Skin of body (tissue), 2 donors: Measurements from ENCODE around the gene NAT10. TPM values are rescaled to one million over a fixed set of nuclear protein-coding genes. Genes with fewer than 3 reads are reported as not detected.

ENCODE experiments used
- DNase-seq: peaks from one replicate; lab custom pipeline; 2025; lab: John Stamatoyannopoulos, UW
- total RNA-seq: library from RNA; depleted of rRNA; stranded (reverse); fragments of >200 nt; gene quantifications from one replicate; pipeline ENCODE4 v1.2.3, GENCODE V29; 2014

Gene NAT10
- total RNA-seq, 1 donor from 2014 or later = 19.4 TPM

DNA sequence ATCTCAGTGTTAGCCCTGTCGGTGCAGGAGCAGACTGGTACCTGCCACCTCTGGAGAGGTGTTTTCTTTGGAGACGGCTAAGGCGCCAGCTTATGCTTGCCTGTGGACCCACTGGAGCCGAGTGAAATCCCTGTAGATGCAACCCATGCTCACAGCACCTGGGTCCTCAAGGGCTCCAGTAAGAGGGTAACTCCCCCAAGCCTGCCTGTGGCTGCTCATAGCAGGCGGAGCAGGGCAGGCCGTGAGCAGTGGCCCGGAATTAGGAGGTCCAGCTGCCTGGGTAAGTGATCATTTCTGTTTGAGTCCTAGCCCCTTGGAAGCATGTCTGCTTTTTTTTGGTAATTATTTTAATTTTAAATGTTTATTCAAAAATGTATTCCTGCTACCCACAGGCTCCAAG, 43.8 kb downstream of the NAT10 start:
- no peak for DNase-seq

GRCh38 chr11:34149786-34150185, 44.4 kb downstream of the NAT10 start:
- DNase-seq = no peak

GRCh38 chr11:34150494-34151151, 45.2 kb downstream of the NAT10 start:
- DNase-seq = no peak

DNA sequence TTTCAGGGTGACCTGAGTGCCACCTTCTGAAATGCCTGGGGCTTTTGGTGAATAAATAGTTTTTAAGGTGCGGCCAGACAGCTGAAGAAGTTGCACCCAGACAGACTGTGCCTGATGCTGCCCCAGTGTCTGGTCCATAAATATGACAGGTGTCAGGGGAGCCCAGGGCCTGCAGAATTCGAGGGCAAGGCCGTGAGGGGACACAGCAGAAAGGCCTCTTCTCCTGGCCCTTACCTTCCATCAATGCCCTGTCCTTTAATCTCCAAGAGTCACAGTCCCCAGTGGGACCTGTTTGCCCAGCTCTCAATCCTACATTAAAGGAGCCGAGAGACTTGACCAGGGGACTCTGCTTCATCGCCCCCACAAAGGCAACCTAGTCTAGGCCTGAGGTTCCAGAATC, 45.7 kb downstream of the NAT10 start:
- no peak for DNase-seq

- no peak for DNase-seq
These were observed 46.8 kb downstream of the NAT10 start for GRCh38 chr11:34151916-34152845.

- no peak for DNase-seq
These were observed 48.8 kb downstream of the NAT10 start for GRCh38 chr11:34154059-34154875.

DNA sequence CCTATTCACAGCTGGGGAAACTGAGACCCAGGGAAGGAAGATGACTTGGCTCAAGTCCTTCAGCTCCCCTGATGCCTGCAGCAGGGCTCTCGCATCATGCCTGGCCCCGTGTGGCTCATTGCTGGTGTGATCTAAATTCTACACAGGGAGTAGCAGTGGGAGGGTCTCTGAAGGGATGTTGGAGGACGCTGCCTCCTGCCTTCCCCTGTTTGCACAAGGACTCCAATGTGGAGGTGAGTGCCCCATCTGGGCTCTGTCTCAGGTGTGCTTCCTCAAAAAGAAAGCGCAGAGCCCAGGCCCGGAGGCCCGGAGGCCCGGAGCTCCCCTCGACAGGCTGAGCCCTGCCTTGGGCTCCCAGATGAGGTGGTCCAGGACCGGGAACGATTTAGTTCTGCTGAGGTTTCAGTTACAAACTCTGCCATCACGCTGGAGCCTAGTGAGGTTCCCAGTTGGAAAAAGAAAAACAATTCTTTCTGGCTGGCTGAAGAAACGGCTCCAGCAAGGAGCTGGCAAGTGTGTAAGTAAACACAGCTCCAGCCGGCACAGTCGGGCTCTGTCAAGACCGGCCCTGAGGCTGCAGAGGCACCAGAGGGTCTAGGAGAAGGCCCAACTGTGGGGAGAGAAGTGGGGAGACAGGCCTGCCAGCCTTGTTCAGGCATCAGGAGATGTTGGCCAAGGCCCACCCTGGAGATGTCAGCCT, 49.8 kb downstream of the NAT10 start:
- no peak for DNase-seq

- DNase-seq = no peak
These were observed 50.3 kb downstream of the NAT10 start for GRCh38 chr11:34155757-34156062.

DNA sequence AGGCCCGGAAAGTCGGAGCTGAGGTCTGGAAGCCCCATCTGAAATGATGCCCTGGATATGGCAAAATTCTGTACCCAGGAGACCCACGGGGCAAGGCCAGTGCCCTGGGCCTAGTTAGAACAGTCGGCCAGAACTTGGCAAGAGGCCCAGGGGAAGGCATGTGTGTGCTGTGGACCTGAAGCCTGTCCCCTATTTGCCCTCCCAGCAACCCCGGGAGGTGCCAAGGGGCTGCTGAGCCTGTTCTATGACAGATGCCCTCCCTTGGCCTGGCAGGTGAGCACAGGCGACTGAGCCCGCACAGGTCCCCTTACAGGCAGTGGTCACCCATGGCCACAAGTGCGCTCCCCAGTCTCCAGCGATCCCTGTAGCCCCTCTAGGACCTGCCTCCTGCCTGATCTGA, 51.7 kb downstream of the NAT10 start:
- no peak for DNase-seq

- no peak for DNase-seq
These were observed 53.2 kb downstream of the NAT10 start for GRCh38 chr11:34158661-34159060.

DNA sequence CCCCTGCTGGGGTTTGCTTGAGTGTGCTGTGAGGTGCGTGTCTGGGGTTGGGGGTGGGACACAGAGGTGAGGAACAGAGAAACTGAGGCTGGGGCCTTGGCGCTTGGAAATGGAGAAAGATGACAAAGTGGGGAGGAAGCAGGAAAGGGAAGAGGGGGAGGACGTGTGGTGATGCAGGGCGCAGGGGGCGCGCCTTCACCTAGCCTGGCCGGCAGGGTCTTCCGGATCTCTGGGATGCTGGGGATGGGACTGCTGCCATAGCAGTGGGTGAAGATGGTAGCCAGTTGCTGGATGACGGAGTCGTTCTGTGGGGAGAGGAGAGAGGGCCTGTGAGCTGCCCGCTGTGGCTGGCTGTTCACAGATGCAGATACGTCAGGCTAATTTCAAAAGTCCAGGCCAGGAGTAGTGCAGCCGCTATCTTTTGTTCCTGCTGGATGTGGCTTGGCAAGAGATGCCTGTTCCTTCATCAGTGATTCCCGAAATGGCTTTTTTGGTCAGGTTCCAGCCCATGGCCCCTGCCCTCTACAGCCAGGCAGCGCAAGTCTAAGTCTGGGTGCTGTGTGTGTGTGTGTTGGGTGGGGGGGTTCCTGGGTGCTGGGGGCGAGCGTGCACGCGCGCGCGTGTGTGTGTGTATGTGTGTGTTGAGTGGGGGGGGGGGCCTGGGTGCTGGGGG, 54.8 kb downstream of the NAT10 start:
- DNase-seq = no peak

- no peak for DNase-seq
These were observed 55.4 kb downstream of the NAT10 start for GRCh38 chr11:34160791-34161190.

DNA sequence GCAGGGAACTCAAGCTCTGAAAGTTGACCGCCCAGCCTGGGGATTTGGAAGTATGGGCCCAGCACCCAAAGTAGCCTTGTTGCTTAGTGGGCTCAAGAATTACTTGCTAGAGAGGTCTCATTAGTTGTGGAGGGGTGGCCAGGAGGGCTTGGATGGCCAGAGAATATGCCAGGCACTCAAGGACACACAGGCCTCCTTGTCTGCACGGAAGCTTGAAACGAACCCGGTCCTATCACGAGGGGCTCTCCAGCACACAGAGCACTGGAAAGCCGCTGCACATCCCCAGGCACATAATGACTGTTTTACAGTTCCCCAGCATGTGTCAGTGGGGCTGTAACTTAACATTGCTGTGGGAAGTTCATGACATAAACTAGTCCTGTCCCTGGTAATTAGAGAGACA, 55.9 kb downstream of the NAT10 start:
- DNase-seq = no peak

DNA sequence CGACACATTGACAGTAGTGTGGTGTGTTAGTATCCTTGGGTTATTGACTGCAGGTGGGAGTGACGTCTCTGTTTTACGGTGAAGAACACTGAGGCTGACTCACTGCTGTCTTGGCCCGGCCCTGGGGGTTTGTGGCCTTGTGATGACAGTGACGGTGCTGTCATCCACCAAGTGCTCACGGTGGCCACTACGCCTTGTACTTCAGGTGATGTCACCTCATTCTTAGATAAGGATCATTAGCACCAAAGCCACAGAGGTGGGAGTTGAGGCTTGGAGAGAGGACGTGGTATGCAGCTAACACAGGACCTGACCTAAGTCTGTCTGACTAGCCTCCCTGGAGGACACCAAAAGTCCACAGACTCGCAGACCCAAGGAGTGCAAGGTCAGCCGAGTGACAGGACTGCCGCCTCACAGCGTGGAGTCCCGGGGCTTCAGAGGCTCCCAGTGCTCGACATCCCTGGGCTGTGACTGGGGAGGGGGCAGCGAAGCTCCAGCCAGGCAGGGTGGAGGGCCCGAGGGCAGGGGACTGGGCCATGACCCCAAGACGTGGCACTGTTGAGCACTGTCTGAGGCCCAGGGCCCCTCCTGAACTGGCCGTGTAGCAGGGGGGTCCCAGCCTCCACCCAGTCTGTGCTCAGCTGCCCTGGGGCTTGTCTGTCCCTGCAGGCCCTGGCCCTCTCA, 56.5 kb downstream of the NAT10 start:
- no peak for DNase-seq

- no peak for DNase-seq
These were observed 57.0 kb downstream of the NAT10 start for GRCh38 chr11:34162493-34162820.

GRCh38 chr11:34162856-34163255, 57.4 kb downstream of the NAT10 start:
- DNase-seq = no peak

DNA sequence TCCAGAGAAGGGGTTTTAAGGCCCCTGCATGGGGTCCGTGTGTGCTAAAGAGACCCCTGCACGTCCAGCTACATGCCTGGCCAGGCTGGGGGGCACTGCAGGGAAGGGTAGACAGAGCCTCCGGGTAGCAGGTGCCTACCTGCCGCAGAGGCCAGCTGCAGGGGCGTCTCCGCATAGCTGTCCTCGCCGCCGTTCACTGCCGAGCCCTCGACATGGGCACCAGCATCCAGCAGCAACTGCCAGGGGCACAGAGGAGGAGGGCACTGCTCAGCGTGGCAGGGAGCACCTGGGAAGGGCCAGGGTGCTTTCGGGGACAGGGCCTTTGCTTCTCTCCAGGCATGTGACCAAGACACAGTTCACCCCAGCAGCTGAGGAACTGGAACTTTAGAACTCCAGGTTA, 59.7 kb downstream of the NAT10 start:
- no peak for DNase-seq

GRCh38 chr11:34165786-34166555, 60.5 kb downstream of the NAT10 start:
- no peak for DNase-seq

DNA sequence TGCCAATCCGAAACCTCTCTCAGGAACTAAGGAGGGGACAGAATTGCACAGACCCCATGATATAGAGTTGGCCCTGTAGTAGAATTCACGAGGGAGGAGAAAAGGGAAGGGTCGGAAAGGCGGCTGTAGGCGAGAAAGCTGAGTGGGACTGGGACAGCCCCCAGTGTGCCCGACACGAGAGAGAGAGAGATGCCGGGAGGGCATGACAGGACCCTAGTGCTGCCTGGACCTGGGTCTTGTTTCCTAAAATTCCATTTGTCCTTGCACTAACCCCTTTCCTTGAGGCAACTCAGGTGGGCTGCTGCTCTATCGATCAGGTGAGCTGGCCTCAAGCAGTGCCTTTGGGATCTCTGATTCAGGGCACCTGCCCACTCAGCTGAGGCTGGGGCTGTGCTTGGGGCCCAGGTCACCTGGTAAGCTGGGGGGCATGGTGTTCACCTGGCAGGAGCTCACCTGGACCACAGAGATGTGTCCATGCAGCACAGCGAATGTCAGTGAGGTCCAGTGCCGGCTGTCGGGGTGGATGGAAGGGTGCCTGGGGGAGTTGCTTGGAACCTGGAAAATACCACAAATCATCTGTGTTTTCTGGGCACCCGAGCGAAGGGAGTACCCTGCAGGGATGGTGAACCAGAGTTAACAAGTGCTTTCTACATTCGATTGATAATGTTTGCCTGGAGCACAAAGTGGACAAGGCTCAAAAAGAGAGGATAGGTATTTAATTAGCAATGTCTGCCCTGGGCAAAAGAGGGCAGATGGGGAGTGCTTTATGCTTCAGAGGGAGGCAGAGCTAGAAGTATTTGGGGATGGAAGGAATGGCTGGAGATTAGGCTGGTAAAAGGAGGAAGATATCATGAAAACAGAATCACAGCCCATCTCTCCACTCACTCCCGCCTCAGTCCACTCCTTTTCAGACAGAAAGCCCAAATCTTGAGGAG, 61.6 kb downstream of the NAT10 start:
- DNase-seq = no peak
